K562 (cell line): Measurements from ENCODE around the gene FMN2. TPM values are rescaled to one million over a fixed set of nuclear protein-coding genes. Genes with fewer than 3 reads are reported as not detected.

Experiments used
- ATAC-seq: fragments of 200-7000 bp; cut with Tn5 transposase; 3 replicates; pipeline ENCODE4 v1.9.1; 2020; ENCODE audit warnings: moderate library complexity
- BruUV-seq: library from RNA; stranded (reverse); fragments of 400-500 nt; replicated peaks from 2 replicates; lab custom pipeline; 2021; lab: Mats Ljungman, UMichigan
- CTCF ChIA-PET: fragments of 300-600 bp; formaldehyde crosslinking; extraction: SDS; loops from one replicate; lab custom pipeline; 2021; ENCODE audit warnings: low intra/inter-chr PET ratio; lab: Yijun Ruan, JAX
- POLR2A ChIA-PET: fragments of 300-600, 350-650 bp; sonication (Branson Sonifier 250); formaldehyde crosslinking; extraction: SDS; loops from one replicate; lab custom pipeline; 2021; ENCODE audit warnings: antibody characterized with exemption, inconsistent platforms; lab: Yijun Ruan, JAX
- DNase-seq, 4 experiments: peaks; one replicate each; pipeline versions ENCODE4 v3.0.0 to v3.0.0-alpha.2; 2011 to 2018; ENCODE audit warnings: low spot score in 3 of 4, mixed read lengths in 3 of 4; ENCODE audit errors: extremely low read depth in 1 of 4
- FAIRE-seq: peaks from 2 replicates; lab custom pipeline; 2011; peaks lifted over from hg19 to GRCh38; lab: Jason Lieb, UNC
- H2AFZ ChIP-seq: 2 replicates; pipeline ENCODE4 v1.6.0; 2011; ENCODE audit warnings: low read depth, low read length, control low read depth, inconsistent platforms
- H3K27ac ChIP-seq: fragments of 200-600 bp; 3 replicates; pipeline ENCODE4 v1.8.0; 2011; ENCODE audit warnings: low read depth, mild to moderate bottlenecking, control low read depth, inconsistent platforms, low read length, moderate library complexity, mixed read lengths; ENCODE audit errors: extremely low read depth
- H3K27me3 ChIP-seq, 2 experiments: fragments of 300-600 bp in 1 of 2; 2 replicates in 1 of 2; 3 replicates in 1 of 2; pipeline versions ENCODE4 v1.6.0 to v1.8.0; 2011; ENCODE audit warnings: inconsistent platforms in 2 of 2, low read length in 2 of 2, mild to moderate bottlenecking in 1 of 2, mixed read lengths in 1 of 2, moderate library complexity in 1 of 2; ENCODE audit not compliant: control insufficient read depth in 2 of 2, insufficient read depth in 2 of 2
- H3K36me3 ChIP-seq: fragments of 300-600 bp; 3 replicates; pipeline ENCODE4 v1.8.0; 2011; ENCODE audit warnings: mild to moderate bottlenecking, low read length, inconsistent platforms; ENCODE audit not compliant: control insufficient read depth, insufficient read depth
- H3K4me1 ChIP-seq, 2 experiments: fragments of 200-600 bp in 1 of 2; replicated peaks in 1 of 2; 2 replicates in 1 of 2; 3 replicates in 1 of 2; pipeline versions ENCODE4 v1.5.1 to v1.8.0; 2011; ENCODE audit warnings: inconsistent platforms in 2 of 2, low read length in 2 of 2, mild to moderate bottlenecking in 1 of 2, mixed read lengths in 1 of 2, moderate library complexity in 1 of 2; ENCODE audit not compliant: control insufficient read depth in 2 of 2, insufficient read depth in 2 of 2
- H3K4me2 ChIP-seq: 2 replicates; pipeline ENCODE4 v1.6.1; 2011; ENCODE audit warnings: low read length, control low read depth, inconsistent platforms, mixed read lengths; ENCODE audit not compliant: insufficient read depth
- H3K4me3 ChIP-seq: fragments of 200-600 bp; sonication (generic), shearing (Covaris generic); 2 replicates; pipeline ENCODE4 v1.5.1; 2016; ENCODE audit warnings: control low read depth, inconsistent platforms
- H3K79me2 ChIP-seq: fragments of 200-600 bp; 3 replicates; pipeline ENCODE4 v1.8.0; 2011; ENCODE audit warnings: low read length, inconsistent platforms; ENCODE audit not compliant: control insufficient read depth, insufficient read depth
- H3K9ac ChIP-seq, 2 experiments: 2 replicates each; pipeline versions ENCODE4 v1.6.0 to v1.6.1; 2011; ENCODE audit warnings: low read depth in 2 of 2, low read length in 2 of 2, control low read depth in 1 of 2, inconsistent platforms in 1 of 2, mild to moderate bottlenecking in 1 of 2, mixed read lengths in 1 of 2; ENCODE audit not compliant: insufficient read depth in 1 of 2
- H3K9me1 ChIP-seq: one replicate; pipeline ENCODE4 v1.6.0; 2011; ENCODE audit warnings: inconsistent platforms, mild to moderate bottlenecking, low read length, moderate library complexity; ENCODE audit not compliant: control insufficient read depth, insufficient read depth
- H3K9me3 ChIP-seq: replicated peaks from 2 replicates; pipeline ENCODE4 v1.5.1; 2011; ENCODE audit warnings: low read depth, low read length, inconsistent platforms; ENCODE audit not compliant: control insufficient read depth, insufficient read depth
- H4K20me1 ChIP-seq: replicated peaks from 2 replicates; pipeline ENCODE4 v1.6.1; 2011; ENCODE audit warnings: low read length, inconsistent platforms, mixed read lengths; ENCODE audit not compliant: control insufficient read depth, insufficient read depth
- CCAR2 ChIP-seq: fragments of 200-400 bp; formaldehyde crosslinking; IDR thresholded peaks from 2 replicates; pipeline ENCODE4 v1.6.1; 2017; ENCODE audit warnings: mild to moderate bottlenecking, low read depth, low read length
- HMG20B ChIP-seq: fragments of 250-450 bp; sonication (Bioruptor Pico); IDR thresholded peaks from 2 replicates; pipeline ENCODE4 v1.5.0; 2021; ENCODE audit warnings: mild to moderate bottlenecking
- HNRNPK ChIP-seq: fragments of 200-400 bp; formaldehyde crosslinking; IDR thresholded peaks from one replicate; pipeline ENCODE4 v1.6.1; 2018; ENCODE audit warnings: mild to moderate bottlenecking, low read depth, low read length; ENCODE audit not compliant: poor library complexity, severe bottlenecking
- HNRNPL ChIP-seq: fragments of 200-400 bp; formaldehyde crosslinking; IDR thresholded peaks from 2 replicates; pipeline ENCODE4 v1.6.1; 2017; ENCODE audit warnings: low read depth, mild to moderate bottlenecking, low read length
- SUPT5H ChIP-seq: fragments of 450-650 bp; IDR thresholded peaks from 2 replicates; pipeline ENCODE4 v1.6.1; 2016
- TEAD2 ChIP-seq: fragments of 450-650 bp; IDR thresholded peaks from 2 replicates; pipeline ENCODE4 v1.6.1; 2016; ENCODE audit warnings: missing genetic modification characterization, control low read depth, missing compliant biosample characterization
- ZNF512 ChIP-seq: IDR thresholded peaks from 2 replicates; pipeline ENCODE4 v1.6.1; 2016; ENCODE audit warnings: missing genetic modification characterization, missing compliant biosample characterization
- ZNF717 ChIP-seq: fragments of 250-450 bp; sonication (Bioruptor Pico); IDR thresholded peaks from 2 replicates; pipeline ENCODE4 v1.5.0; 2021
- WGBS: fragments of 100-300 bp; shearing (Covaris generic); methylation state at CpG from one replicate; pipeline ENCODE4 v1.1.6; 2016; ENCODE audit warnings: low coverage, mixed read lengths; ENCODE audit not compliant: insufficient coverage; ENCODE audit errors: missing lambda C conversion rate; 5-methylcytosine and 5-hydroxymethylcytosine counted together
- in situ Hi-C: fragments of 300-500 bp; cut with MboI; formaldehyde crosslinking; loops from 4 replicates; pipeline ENCODE4 v1.15.0; 2018; ENCODE audit warnings: inconsistent platforms, mixed read lengths
- intact Hi-C: fragments of 100-400 bp; cut with micrococcal nuclease; formaldehyde crosslinking; loops from 2 replicates; pipeline ENCODE4 v1.14.2; 2022
- polyA plus RNA-seq, 8 experiments: library from polyadenylated mRNA; depleted of rRNA in 4 of 8; stranded (reverse) in 5 of 8; unstranded in 3 of 8; fragments of >200 nt; fragmentation: Nextera tagmentation in 2 of 8; fragmentation: Illumina TruSeq in 1 of 8; extraction: Ambion mirVana in 2 of 8; extraction: Trizol in 1 of 8; gene quantifications; 2 replicates each; pipeline versions ENCODE4 v1.2.1 to v1.2.3, GENCODE V29; 2011 to 2014; ENCODE audit warnings: inconsistent platforms in 1 of 8, missing spikeins in 1 of 8
- total RNA-seq, 7 experiments: library from RNA; depleted of rRNA in 6 of 7; stranded (reverse); fragments of >200 nt in 6 of 7; fragmentation: Illumina TruSeq in 2 of 7; extraction: Trizol in 2 of 7; gene quantifications; 2 replicates each; pipeline versions ENCODE4 v1.2.1 to v1.2.3, GENCODE V29; 2011 to 2021; ENCODE audit warnings: low replicate concordance in 1 of 7
- TF ChIP-seq, protein P1 (sequence below): fragments of 250-450 bp; sonication (Bioruptor Pico); IDR thresholded peaks from 2 replicates; pipeline ENCODE4 v1.4.0; 2020; ENCODE audit warnings: mild to moderate bottlenecking, moderate library complexity

Gene FMN2
- total and polyA plus RNA-seq, 9 of the 15 experiments (the other 6 are each of a cell fraction or from before 2014, with no cell fraction given) = 0.15 to 0.45 (median 0.16) TPM; not detected in 3

DNA sequence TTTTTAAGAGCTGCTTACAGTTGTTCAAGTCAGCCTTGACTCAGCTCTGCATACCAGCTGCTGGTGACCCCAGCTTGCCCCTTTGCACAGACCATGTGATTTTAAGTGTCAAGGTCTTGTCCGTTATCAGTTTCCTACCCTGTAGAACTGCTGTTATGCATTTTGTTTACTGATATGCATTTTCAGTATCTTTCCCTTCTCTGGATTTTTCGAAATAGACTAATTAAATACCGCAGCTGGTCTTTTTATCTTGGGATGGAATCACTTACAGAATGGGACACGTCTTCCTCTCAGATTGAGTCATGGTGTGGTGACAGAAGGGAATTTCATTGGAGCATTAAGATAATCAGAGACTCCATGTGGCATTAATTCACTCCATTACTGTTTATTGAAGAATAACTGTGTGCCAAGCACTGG lies 145.6 kb downstream of the FMN2 start:
- no peak overlapping the region for H2AFZ ChIP-seq
- no peaks in the 10 kb centered on the region for H4K20me1 ChIP-seq
- FAIRE-seq = no peak
- POLR2A ChIA-PET = no interaction called here
- no peaks in the 10 kb centered on the region; the same call in 1 of the 2 replicates for H3K9me3 ChIP-seq
- TF ChIP-seq TEAD2 (tag) (no peak), HNRNPL (no peak), ZNF512 (tag) (no peak), ZNF717 (no peak), HNRNPK (no peak), CCAR2 (no peak), HMG20B (CRISPR knock-in tag) (no peak), SUPT5H (no peak)
- TF ChIP-seq, protein P1, sequence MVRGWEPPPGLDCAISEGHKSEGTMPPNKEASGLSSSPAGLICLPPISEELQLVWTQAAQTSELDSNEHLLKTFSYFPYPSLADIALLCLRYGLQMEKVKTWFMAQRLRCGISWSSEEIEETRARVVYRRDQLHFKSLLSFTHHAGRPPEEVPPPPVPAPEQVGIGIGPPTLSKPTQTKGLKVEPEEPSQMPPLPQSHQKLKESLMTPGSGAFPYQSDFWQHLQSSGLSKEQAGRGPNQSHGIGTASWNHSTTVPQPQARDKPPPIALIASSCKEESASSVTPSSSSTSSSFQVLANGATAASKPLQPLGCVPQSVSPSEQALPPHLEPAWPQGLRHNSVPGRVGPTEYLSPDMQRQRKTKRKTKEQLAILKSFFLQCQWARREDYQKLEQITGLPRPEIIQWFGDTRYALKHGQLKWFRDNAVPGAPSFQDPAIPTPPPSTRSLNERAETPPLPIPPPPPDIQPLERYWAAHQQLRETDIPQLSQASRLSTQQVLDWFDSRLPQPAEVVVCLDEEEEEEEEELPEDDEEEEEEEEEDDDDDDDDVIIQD (CRISPR knock-in tag) = no peak
- H3K9me1 ChIP-seq = no peaks in the 10 kb centered on the region
- no peak overlapping the region for H3K9ac ChIP-seq
- BruUV-seq = no TSS peak
- intact Hi-C loops = no loop called here
- H3K27me3 ChIP-seq = no peaks in the 10 kb centered on the region
- CTCF ChIA-PET = no interaction called here
- no peak for DNase-seq
- 2% methylated on average over 4 of the region's 4 CpGs for WGBS
- no peaks in the 10 kb centered on the region for H3K79me2 ChIP-seq
- in situ Hi-C loops = no loop called here
- H3K27ac ChIP-seq = no peak overlapping the region
- no peak overlapping the region for H3K4me2 ChIP-seq
- no peaks in the 10 kb centered on the region for H3K4me1 ChIP-seq
- no peak for ATAC-seq
- no peak overlapping the region for H3K4me3 ChIP-seq
- no peaks in the 10 kb centered on the region for H3K36me3 ChIP-seq
